OCI-LY3 (cell line): Measurements from ENCODE around the gene ZBTB38.

Experiments
- H2AFZ ChIP-seq: fragments of 200-600, 300-600 bp; shearing (Covaris generic); 2 replicates; pipeline ENCODE4 v1.6.0; 2014; ENCODE audit warnings: antibody characterized with exemption, low read depth, low read length
- H3K27ac ChIP-seq: fragments of 200-600, 300-600 bp; sonication (generic); 2 replicates; pipeline ENCODE4 v1.5.1; 2014; ENCODE audit warnings: mild to moderate bottlenecking, low read length, moderate library complexity, mixed read lengths
- H3K27me3 ChIP-seq: fragments of 200-600, 300-600 bp; sonication (generic); 2 replicates; pipeline ENCODE4 v1.6.1; 2014; ENCODE audit warnings: low read depth, low read length, mixed read lengths
- H3K36me3 ChIP-seq: fragments of 200-600, 300-600 bp; sonication (generic); replicated peaks from 2 replicates; pipeline ENCODE3; 2014; ENCODE audit warnings: low read depth, low read length, mixed read lengths
- H3K4me1 ChIP-seq: fragments of 300-600, 200-600 bp; sonication (generic); 2 replicates; pipeline ENCODE4 v1.6.1; 2014; ENCODE audit warnings: low read length, mixed read lengths
- H3K4me2 ChIP-seq: fragments of 200-600, 300-600 bp; sonication (generic); 2 replicates; pipeline ENCODE4 v1.6.1; 2014; ENCODE audit warnings: low read length, mixed read lengths
- H3K4me3 ChIP-seq: fragments of 300-600, 200-600 bp; sonication (generic); 2 replicates; pipeline ENCODE4 v1.5.1; 2014; ENCODE audit warnings: antibody characterized with exemption, mild to moderate bottlenecking, low read length, moderate library complexity
- H3K79me2 ChIP-seq: fragments of 300-600, 200-600 bp; shearing (Covaris generic); 2 replicates; pipeline ENCODE4 v1.6.1; 2014; ENCODE audit warnings: mild to moderate bottlenecking, low read length, mixed read lengths
- H3K9ac ChIP-seq: fragments of 300-600, 200-600 bp; shearing (Covaris generic); 2 replicates; pipeline ENCODE4 v1.6.0; 2014; ENCODE audit warnings: mild to moderate bottlenecking, low read length, moderate library complexity
- H3K9me3 ChIP-seq: fragments of 200-600, 300-600 bp; shearing (Covaris generic); 2 replicates; pipeline ENCODE4 v1.6.1; 2014; ENCODE audit warnings: low read length, mixed read lengths; ENCODE audit not compliant: insufficient read depth
- H4K20me1 ChIP-seq: fragments of 200-600, 300-600 bp; sonication (generic); 2 replicates; pipeline ENCODE4 v1.6.1; 2016; ENCODE audit warnings: low read length, mixed read lengths; ENCODE audit not compliant: insufficient read depth
- CTCF ChIP-seq: fragments of 200-600, 300-600 bp; sonication (generic); IDR thresholded peaks from 2 replicates; pipeline ENCODE4 v1.5.1; 2014; ENCODE audit warnings: antibody characterized with exemption, low read length, low read depth
- EZH2phosphoT487 ChIP-seq: fragments of 200-600 bp; shearing (Covaris generic); IDR thresholded peaks from 2 replicates; pipeline ENCODE4 v1.6.1; 2018; ENCODE audit warnings: antibody characterized with exemption, mixed run types, low read depth

The ZBTB38 gene

GRCh38 chr3:141391298-141391990 lies 23.1 kb downstream of the ZBTB38 start:
- Histone ChIP-seq H3K9ac (no peak overlapping the region), H3K27ac (no peak overlapping the region), H3K9me3 (0 out of 2 replicates have a peak, but pooled peaks cover 4% of the 10 kb centered on the region), H4K20me1 (no peaks in the 10 kb centered on the region), H3K4me1 (0 out of 2 replicates have a peak, but pooled peaks cover 6% of the 10 kb centered on the region), H3K36me3 (no peaks in the 10 kb centered on the region), H3K4me2 (no peak overlapping the region), H3K4me3 (no peak overlapping the region), H3K27me3 (peaks cover 12% of the 10 kb centered on the region), H3K79me2 (no peaks in the 10 kb centered on the region), H2AFZ (0 out of 2 replicates have a peak overlapping the region, but pooled peaks have one; percentile 64)
- TF ChIP-seq EZH2phosphoT487 (no peak), CTCF (no peak)

- peaks cover 7% of the 10 kb centered on the region for H3K27me3 ChIP-seq
Observed at GRCh38 chr3:141391991-141392316, 23.6 kb downstream of the ZBTB38 start.

GRCh38 chr3:141392416-141392815 lies 24.1 kb downstream of the ZBTB38 start:
- Histone ChIP-seq H3K9ac (no peak overlapping the region), H2AFZ (no peak overlapping the region), H3K4me1 (0 out of 2 replicates have a peak, but pooled peaks cover 6% of the 10 kb centered on the region), H3K4me2 (no peak overlapping the region), H3K27me3 (0 out of 2 replicates have a peak, but pooled peaks cover 3% of the 10 kb centered on the region), H3K36me3 (no peaks in the 10 kb centered on the region), H3K79me2 (no peaks in the 10 kb centered on the region), H3K27ac (no peak overlapping the region), H4K20me1 (no peaks in the 10 kb centered on the region), H3K4me3 (no peak overlapping the region), H3K9me3 (peaks cover 8% of the 10 kb centered on the region)
- TF ChIP-seq EZH2phosphoT487 (no peak), CTCF (no peak)

More at GRCh38 chr3:141391991-141392316, 23.6 kb downstream of the ZBTB38 start:
- no peak overlapping the region for H3K4me3 ChIP-seq
- no peaks in the 10 kb centered on the region for H3K36me3 ChIP-seq
- 0 out of 2 replicates have a peak, but pooled peaks cover 6% of the 10 kb centered on the region for H3K4me1 ChIP-seq
- TF ChIP-seq EZH2phosphoT487 (no peak), CTCF (no peak)
- H3K79me2 ChIP-seq, result no peaks in the 10 kb centered on the region
- H3K4me2 ChIP-seq, result no peak overlapping the region
- no peak overlapping the region for H3K27ac ChIP-seq
- no peak overlapping the region for H3K9ac ChIP-seq
- no peaks in the 10 kb centered on the region for H4K20me1 ChIP-seq
- no peak overlapping the region for H2AFZ ChIP-seq
- peaks cover 8% of the 10 kb centered on the region for H3K9me3 ChIP-seq

- Histone ChIP-seq H3K27ac (no peak overlapping the region), H3K4me3 (no peak overlapping the region), H4K20me1 (no peaks in the 10 kb centered on the region), H3K9me3 (peaks cover 8% of the 10 kb centered on the region), H3K4me2 (no peak overlapping the region), H3K36me3 (no peaks in the 10 kb centered on the region), H3K4me1 (0 out of 2 replicates have a peak, but pooled peaks cover 6% of the 10 kb centered on the region), H2AFZ (no peak overlapping the region), H3K9ac (no peak overlapping the region), H3K27me3 (no peaks in the 10 kb centered on the region), H3K79me2 (no peaks in the 10 kb centered on the region)
- TF ChIP-seq CTCF, result no peak
- TF ChIP-seq EZH2phosphoT487, result no peak
Observed at GRCh38 chr3:141392897-141393734, 24.8 kb downstream of the ZBTB38 start.
